Left hindlimb (tissue), 1 donor: ENCODE data around the gene PDLIM5.
"Not testable (repeated sequence)": the region's sequence is repeated elsewhere in the genome, so short reads cannot be mapped to it uniquely, and the experiment has no call there.

Experiments used
- DNase-seq: peaks from one replicate; pipeline ENCODE4 v3.0.0-alpha.2; 2018

The PDLIM5 gene

DNA sequence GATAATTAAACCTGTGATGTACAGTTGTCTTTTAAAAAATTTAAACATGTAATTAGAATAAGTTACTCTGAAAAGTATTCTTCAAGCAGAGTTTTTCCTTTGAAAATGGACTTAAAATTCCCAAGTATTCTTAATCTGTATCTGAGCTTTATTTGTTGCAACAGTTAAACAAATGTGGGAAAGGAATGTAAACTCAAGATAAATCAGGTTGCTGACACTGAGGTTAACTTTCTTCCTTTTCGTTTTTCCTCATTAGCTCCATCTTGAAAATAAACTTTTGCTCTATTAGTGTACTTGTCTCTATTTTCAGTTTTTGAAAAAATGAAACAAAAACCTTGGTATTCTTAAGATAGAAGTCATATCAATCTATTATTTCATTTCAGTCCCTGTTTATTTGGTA, 161.5 kb downstream of the PDLIM5 start:
- no peak for DNase-seq

DNA sequence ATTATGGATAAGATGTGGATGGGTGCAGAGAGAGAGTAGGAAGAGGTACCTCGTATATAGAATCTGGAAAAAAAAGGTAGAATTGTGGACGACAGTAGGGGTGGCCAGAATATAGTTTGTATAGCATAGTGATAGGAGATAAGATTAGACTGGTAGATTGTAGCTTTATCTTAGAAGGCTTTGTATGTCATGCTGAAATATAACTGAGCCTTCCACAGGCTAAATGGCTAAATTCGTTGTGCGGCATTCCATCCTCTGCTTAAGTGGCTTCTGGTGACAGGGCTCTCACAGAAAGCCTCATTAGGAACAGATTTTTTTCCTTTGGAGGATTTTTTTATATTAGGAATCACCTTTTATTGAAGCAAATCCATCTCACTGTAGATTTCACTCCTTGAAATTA, 163.7 kb downstream of the PDLIM5 start:
- DNase-seq: no peak

DNA sequence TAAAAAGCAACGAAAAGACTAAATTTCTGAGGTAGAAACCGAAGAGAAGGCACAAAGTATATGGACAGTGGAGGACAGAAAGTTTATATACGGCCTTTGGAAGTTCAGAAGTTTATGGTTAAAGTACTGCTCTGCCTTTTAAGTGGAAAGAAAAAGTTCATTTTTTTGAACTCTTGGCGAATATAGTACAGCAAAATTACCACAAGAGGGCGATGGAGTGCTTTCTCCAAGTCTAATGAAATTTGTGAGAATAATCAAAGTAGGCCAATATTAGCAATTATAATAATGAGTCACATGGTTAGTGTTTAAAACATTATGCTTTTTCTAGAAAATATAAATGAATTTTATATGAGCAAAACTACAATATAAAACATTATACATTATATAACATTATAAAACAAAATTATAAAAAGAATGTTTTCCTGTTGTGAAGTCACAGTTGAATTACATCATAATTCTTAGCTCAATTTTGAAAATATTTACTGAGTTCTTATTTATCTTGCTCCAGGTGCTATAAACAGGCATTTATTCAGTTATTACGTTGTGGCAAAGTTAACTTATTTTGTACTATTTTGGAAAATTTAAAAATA, 169.8 kb downstream of the PDLIM5 start:
- DNase-seq: no peak

DNA sequence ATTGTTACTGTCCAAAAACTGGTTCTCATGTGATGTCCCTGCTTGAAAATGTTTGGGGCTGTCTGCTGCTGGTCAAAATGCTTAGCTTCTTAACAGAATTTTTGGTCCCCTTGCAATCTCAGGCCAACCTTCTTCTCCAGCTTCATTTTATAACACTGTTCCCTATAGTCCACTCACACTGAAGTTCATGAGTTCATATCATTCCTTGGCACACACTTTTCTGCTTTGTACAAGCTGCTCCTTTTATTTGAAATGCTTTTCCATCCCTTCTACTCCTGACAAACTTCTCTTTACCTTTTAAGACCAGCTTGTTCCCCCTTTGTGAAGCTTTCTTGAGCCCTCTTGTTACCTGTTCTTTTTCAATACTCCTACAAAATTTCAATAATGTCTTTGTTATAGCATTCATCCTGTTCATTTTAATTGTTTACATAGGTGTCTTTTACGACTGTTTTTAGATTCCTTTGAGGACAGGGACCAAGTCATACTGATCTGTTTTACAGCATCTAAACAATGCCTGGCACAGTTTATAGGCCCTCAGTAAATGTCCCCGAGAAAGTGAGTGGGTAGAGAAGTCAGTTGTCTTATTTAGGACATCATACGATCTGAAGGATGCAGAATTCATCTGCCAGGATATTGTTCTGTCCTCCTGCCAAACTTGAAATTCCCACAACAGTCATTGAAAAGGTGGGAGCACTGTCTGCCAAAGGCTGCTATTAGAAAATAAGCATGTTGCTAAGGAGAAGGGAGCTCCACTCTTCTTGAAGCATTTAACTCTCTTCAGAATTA, 171.6 kb downstream of the PDLIM5 start:
- DNase-seq: no peak

DNA sequence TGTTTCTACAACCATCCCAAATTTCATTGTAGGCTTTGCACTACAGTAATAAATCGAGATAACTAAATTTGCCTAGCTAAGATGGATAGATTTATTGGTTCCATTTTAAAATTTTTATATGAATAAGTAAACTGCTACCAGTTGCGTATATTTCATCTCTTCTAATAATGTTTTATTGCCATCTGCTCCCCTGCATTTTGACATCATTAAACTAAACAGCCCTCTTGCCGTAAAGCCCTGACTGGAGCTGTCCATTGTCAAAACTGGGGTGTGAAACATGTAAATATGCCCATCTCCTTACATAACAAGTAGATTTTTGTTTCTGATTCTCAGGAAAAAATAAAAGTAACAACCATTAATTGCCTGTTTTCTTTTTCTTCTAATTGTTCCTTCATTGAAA, 175.2 kb downstream of the PDLIM5 start:
- DNase-seq: no peak

DNA sequence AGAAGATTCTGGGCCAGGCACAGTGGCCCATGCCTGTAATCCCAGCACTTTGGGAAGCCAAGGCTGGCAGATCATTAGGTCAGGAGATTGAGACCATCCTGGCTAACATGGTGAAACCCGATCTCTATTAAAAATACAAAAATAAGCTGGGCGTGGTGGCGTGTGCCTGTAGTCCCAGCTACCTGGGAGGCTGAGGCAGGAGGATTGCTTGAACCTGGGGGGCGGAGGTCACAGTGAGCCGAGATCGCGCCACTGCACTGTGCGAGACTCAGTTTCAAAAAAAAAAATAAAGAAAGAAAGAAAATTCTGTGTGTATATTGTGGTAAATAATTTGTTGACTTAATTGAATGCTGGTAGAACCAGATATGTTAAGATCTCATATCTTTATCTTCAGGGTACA, 177.3 kb downstream of the PDLIM5 start:
- not testable (repeated sequence) for DNase-seq

DNA sequence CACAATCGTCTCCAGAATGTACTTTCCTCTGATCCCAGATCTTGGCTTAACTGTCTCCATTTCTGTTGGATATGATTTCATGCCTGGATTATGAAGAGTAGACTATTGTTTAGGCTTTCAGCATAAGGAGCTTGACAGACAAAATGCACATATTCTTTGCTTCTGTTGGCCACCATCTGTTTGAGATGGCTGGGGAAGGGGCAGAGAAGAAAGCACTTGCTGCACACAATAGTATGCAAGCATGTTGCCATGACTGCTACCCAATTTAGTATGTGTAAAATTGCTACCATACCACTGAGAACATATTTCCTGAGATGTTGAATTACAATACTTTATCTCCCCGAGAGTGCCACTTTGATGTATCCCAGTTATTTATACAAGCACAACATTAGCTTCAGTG, 178.1 kb downstream of the PDLIM5 start:
- no peak for DNase-seq

DNA sequence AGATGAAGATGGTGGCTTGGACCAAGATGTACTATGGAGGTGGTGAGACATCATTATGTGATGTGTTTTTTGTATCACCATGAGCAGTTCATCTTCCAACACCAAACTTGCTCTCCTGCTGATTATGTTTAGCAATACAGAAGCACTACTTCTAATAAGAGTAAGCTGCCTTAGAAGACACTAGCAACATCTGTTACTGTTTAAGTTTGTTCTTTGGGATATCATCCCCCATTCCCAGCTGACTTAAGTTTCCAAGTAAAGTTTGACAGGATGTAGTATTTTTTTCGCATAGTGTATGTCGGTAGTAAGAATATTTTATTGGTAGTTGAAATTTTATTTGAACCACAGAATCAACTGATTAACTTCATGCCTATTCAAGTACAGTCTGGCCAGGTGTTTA, 182.5 kb downstream of the PDLIM5 start:
- no peak for DNase-seq

DNA sequence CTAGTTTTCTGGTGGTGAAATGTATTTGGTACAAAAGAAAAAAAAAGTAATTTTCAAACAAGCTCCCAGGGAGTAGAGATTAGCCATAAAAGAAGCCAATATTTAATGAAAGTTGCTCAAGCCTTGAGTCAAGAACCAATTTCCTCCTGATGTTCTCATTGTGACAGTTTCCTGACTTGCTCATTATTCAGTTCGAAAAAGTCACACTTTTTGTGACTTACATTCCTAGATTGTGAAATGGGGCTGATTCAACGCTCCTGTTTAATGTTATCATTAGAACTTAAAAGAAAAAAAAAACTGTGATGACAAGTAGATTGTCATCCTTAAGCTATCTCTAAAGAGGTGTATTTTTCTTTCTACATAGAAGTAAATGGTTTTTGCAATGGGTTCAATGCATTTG, 183.4 kb downstream of the PDLIM5 start:
- no peak for DNase-seq

DNA sequence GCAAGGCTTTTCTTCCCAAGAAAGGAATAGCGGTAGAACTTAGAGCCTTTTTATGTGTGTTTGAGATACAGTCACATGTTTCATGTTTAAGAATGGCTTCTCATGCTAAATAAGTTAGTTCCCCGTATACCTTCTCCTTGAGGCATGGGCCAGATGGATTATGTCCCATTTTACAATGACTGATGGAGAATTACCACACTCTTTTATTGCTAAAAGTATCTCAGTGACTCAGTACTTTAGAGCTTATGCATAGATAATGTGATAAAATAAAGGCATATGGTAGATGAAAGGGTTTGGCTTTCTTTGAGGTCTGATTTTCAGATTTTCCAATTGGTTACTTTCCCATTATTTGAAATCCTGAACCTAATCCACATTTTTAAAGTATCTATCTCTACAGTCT, 184.3 kb downstream of the PDLIM5 start:
- no peak for DNase-seq

DNA sequence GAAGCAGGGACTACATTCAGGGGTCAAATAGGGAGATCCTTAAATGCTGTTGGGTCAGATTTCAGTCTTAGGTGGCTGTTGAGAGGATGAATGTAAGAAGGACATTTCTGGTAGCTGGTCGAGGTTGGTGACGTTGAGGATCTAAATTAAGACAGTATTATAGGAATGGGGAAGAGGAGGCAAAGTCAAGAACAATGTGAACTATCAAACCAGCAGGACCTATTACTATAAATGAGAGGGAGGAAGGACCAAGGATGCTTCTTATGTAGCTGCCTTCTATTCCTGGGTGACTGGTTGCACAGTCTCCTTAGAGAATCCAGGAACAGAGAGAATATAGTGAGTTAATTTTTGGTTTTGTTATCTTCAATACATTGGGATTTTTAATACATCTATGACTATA, 187.6 kb downstream of the PDLIM5 start:
- DNase-seq: no peak

DNA sequence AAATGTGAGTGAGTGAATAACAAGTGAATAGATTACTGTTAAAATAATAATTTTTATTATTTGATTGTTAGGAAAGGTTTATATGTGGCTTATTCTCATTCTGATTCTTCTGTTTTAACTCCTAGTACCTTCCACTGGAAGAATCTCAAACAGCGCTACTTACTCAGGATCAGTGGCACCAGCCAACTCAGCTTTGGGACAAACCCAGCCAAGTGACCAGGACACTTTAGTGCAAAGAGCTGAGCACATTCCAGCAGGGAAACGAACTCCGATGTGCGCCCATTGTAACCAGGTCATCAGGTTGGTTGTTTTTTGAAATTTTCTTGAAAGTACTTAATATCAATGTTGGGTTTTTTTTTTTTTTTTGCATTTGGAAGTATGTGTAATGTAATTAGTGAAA, 188.4 kb downstream of the PDLIM5 start:
- DNase-seq: no peak

DNA sequence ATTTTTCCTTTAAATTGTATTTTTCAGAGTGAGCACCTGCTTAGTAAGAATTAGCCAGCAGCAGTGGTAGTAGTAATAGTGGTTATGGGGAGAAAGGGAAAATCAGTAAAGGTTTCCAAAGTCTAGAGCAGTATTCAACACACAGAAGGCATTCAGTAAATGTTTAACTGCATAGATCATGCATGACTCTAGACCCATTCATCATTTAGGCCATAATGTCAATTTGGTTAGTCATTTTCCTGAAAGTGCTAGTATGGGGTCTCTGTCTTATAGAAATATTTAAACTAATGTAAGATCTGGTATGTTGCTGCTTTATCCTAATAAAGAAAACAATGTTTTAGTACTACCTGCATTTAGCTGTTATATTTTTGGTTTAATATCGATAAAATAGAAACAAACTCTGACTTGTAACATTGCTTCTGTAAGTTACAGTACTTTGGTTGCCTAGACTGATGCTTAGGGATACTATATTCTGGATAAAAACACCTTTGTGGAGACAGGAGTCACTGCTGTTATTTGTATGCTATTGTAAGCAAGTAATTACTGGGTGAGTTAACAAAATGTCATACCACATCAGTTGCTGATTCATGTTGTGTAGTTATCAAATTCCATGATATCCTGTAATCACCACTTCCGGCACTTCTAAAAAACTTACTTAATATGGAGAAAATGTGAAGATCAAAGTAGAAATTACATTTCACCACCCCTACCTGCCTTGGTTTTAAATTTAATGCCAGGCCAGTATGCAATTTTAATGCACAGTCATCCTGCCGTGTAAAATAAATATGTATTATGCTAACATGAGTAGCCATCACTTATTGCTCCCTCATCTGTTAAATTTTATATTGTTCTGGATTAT, 190.2 kb downstream of the PDLIM5 start:
- no peak for DNase-seq

DNA sequence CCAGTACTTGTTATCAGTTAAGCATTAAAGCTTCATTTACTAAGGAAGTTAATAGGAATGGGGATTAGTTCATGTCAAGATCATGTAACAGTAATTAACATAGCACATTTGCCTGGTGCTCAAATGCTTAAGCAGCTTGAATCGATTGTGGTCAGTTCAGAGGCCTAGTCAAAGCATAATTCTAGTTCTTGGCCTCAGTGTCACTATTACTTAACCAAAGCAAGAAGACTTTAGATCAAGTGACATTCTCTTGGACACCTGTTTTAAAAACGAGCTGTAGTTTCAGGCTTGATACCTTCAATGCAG, 190.8 kb downstream of the PDLIM5 start:
- no peak for DNase-seq

DNA sequence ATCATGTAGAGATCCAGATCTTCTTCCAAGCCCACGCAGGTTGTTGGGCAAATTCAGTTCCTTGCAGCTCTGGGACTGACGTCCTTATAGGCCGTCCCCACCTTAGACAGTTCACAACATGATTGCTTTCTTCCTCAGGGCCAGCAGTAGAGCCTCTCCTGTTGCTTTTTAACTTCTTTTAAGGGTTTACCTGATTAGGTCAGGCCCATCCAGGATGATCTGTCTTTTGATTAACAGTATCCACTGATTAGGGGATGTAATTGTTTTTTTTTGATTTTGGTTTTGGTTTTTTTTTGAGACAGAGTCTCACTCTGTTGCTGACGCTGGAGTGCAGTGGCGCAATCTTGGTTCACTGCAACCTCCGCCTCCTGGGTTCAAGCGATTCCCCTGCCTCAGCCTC, 197.0 kb downstream of the PDLIM5 start:
- DNase-seq: no peak

DNA sequence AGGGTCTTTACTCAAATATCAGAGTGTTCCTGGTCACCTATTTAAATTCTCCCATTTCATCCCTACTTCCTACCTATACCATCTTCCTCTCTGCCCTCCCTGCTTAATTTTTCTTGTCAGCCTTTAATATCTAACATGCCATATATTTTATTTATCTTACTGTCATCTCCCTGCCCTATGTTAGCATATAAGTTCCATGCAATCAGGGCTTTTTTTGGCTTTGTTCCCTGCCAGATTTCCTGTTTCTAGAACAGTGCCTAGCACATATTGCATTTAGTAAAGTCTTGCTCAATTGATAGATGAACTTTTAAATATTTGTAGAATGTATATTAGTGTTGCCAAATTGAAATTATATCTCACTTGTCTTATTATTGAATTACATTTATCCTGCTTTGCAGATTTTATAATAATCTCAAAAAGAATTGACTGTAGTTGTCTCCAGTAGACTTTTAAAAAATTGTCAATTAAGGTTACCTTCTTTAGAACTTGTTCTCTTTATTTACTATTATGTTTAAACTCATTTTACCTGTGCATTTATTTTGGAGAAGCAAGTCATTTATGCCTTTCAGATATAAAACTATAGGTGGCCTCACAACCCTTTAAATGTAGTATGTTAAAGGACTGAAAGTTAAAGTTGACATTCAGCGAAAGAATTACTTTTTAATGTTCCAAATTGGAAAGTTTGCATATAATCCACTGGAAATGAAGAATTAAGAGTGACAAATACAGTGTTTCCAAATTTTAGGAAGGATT, 197.8 kb downstream of the PDLIM5 start:
- DNase-seq: no peak

DNA sequence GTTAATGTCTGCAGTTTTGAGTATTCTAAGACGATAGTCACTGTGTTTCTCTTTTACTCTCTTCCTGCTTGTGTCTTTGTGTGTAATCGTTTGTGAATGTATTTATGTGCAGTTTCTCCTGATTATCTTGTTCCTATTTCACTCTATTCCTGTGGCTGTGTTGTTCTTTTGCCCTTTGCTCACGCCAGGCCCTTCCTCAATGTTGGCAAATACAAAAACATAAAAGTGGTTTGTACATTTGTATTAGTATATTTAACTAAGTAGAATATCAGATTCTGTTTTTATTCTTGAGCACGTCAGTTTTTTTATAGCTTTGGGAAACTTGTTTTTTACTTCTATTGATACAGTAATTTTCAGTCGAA, 198.4 kb downstream of the PDLIM5 start:
- DNase-seq: no peak

DNA sequence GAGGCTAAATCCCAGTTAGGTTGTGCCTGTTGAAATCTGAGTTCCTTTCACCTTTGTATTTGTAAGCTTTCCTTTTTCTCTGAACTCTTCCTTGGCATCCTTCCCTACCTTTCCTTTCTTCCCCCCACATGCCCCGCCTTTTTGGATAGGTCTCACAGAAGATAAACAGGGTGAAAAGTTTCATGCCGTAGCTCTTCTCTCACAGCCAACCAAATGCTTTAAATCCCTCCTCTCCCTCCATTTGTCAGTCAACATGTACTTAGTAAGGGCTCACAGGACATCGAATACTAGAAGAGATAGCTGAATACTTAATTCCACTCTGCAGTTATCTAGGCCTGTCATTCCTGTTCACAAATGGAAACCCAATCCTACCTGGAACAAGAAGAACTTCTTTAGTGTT, 198.9 kb downstream of the PDLIM5 start:
- DNase-seq: no peak

DNA sequence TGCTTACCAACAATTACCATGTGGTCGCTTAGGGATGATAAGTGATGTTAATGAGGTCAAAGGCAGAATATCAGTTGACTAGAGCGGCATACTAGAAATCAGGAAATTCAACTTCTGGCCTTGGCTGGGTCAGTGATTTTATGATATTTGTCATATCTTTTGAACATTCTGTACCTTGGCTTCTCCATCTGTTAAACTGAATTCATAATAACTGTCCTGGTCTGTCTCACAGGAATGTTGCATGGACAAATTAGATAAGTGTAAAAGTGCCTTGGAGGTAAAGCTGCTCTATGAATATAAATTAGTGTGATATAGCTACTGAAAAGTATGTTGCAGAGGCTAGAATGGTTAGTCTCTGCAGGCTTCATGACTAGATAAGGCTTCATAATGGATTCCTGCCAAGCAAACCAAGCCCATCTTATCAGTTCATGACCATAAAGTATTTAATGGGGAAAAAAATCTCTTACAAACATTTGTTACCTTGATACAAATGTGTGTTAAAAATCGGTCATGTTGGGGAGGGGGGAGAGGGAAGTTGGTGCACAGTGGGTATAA, 201.4 kb downstream of the PDLIM5 start:
- DNase-seq: no peak

DNA sequence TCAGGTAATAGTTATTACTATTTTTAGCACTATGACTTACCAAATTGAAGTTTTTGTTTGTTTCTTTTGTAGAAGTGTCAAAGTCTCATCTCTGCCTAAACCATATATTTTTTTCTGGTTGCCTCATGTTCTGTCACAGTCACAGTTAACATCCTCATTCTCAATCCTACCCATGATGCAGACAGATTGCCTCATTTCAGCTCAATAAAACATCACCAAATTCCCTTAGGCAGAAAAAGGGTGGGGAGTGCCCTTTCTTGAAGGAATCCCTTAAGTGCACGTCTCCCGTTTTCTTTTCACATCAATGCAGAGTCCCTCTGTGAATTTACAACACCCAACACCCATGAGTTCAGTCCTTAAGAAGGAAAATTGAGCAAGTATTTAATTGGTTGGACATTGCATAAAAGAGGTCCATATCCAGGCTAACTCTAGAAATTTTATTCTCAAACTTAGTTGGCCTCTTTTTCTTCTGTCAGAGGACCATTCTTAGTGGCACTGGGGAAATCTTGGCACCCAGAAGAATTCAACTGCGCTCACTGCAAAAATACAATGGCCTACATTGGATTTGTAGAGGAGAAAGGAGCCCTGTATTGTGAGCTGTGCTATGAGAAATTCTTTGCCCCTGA, 202.4 kb downstream of the PDLIM5 start:
- DNase-seq: no peak

DNA sequence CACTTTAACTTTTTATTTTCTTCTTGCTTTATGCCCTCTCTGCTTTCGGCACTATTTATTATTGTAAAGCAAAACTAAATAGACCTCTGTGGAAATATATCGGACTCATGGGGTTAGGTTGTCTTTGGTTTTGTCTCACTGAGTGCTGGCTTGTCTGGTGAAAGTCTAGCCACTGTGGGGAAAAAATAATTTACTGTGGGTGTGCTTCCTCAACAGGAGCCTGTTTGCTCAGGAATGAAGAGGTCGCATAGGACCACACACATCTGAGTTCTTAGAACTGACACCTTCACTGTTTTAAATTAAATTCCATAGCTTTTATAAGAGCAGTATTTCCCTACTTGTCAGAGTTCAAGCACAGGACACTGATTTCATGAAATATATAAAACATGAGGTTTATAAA, 203.0 kb downstream of the PDLIM5 start:
- no peak for DNase-seq

DNA sequence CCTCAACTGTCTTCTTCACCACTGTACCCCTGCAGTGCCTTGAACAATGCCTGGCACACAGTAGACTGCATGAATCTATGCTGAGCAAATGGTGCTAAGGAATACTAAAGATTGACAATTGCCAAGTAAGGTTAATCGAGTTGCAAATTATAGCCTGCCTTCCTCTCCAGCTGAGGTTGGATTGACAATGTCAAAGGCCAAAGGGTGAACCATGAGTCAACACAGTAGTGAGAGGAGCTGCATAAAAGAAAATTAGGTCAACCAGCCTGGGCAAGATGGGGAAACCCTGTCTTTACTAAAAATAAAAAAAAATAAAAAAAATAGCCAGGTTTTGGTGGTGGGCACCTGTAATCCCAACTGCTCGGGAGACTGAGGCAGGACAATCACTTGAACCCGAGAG, 208.9 kb downstream of the PDLIM5 start:
- no peak for DNase-seq

DNA sequence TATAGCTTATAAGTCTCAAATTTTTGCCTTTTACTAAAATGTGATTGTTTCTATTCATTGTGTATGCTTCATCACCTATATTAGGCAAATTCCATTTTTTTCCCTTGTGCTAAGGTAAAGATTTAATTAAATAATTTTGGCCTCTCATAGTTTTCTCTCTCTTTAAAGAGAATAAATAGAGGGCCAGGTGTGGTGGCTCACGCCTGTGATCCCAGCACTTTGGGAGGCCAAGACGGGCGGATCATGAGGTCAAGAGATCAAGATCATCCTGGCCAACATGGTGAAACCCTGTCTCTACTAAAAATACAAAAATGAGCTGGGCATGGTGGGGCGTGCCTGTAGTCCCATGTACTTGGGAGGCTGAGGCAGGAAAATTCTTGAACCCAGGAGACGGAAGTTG, 213.3 kb downstream of the PDLIM5 start:
- DNase-seq: not testable (repeated sequence)
